H4 (cell line): ENCODE measurements around the gene ADRA1B. TPM values are rescaled to one million over a fixed set of nuclear protein-coding genes. Genes with fewer than 3 reads are reported as not detected.
A peak's percentile ranks its signal among the peaks of the same experiment; 100 is the strongest.

Source experiments
- DNase-seq: peaks from one replicate; pipeline ENCODE4 v3.0.0-alpha.2; 2015; ENCODE audit warnings: low spot score
- total RNA-seq: library from RNA; depleted of rRNA; stranded (reverse); fragments of >200 nt; shearing (Covaris generic); gene quantifications from 2 replicates; pipeline ENCODE4 v1.2.3, GENCODE V29; 2014; rRNA removed

ADRA1B gene
- total RNA-seq, 1 experiment from 2014 or later: not detected

GRCh38 chr5:160018945-160019625 is 102.8 kb downstream of the ADRA1B start:
- no peak for DNase-seq

GRCh38 chr5:160020266-160020770 is 104.0 kb downstream of the ADRA1B start:
- no peak for DNase-seq

- DNase-seq: peak; percentile 41
These were observed 104.7 kb downstream of the ADRA1B start for GRCh38 chr5:160020964-160021363.

- DNase-seq: peak; percentile 53
These were observed 105.7 kb downstream of the ADRA1B start for GRCh38 chr5:160021831-160022446.

Other genes with a start within 250 kb of the ADRA1B start
- gene TTC1, start 92.7 kb downstream of the ADRA1B start, total RNA-seq: 63.9 and 90.1 TPM in 2 replicates
- 8.9 and 9.1 TPM in 2 replicates for gene PWWP2A, start 203.0 kb downstream of the ADRA1B start, total RNA-seq